ENCODE measurements around the gene H1-8.

H1-8 gene

GRCh38 chr3:129555616-129556357 is 12.8 kb downstream of the H1-8 start:
- no peak overlapping the region for H3K4me3 ChIP-seq (ENCODE audit: low read depth, low read length)

GRCh38 chr3:129556358-129556695 is 13.4 kb downstream of the H1-8 start:
- no peak overlapping the region for H3K4me3 ChIP-seq (ENCODE audit: low read depth, low read length)

DNA sequence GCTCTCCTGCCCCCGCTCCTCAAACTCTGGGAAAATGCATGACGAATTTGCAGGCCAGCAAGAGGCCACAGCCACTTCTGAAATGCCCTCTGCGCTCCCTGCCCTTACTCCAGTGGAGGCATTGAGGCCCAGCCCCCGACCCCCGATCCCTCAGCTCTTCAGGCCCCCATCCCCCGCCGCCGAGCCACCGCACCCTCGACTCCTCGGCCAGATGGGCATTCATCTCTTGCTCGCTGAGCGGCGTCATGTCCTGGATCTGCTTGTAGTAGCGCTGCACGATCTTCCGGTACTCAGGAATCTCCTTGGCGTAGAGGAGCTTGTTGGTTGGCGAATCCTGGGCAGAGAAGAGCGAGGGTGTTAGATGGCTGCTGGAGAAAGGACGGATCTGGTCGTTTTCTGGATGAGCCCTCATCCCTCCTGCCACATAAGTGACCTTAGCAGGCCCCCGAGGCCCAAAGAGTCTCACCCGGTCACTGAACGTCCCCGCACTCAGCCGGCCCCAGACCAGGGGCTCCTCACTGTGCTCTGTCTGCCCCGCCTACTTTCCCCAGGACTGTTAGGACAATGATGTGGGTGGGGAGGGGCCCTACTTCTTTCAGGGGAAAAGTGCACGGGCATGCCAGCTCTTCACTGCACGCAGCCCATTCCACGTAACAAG is 14.0 kb downstream of the H1-8 start:
- H3K4me3 ChIP-seq (ENCODE audit: low read depth, low read length) = no peak overlapping the region

DNA sequence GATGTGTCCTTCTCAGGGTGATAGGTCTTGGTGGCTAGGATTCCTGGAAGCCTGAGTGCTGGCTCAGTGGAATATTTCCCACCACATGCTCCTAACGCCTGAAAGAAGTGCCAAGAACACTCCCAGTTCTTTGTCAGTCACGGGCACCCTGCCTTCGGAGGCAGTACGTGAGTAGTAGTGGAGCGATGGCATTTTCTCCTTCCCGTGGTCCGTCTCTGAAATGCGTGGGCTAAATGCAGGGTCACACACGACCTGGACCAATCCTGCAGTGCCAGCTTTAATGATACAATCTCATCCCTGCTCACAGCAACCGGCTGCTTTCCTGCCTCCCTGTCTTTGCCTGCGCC is 14.5 kb downstream of the H1-8 start:
- H3K4me3 ChIP-seq (ENCODE audit: low read depth, low read length) = no peak overlapping the region

GRCh38 chr3:129558081-129558771 is 15.3 kb downstream of the H1-8 start:
- no peak overlapping the region for H3K4me3 ChIP-seq (ENCODE audit: low read depth, low read length)

GRCh38 chr3:129558772-129559564 is 16.0 kb downstream of the H1-8 start:
- no peak overlapping the region for H3K4me3 ChIP-seq (ENCODE audit: low read depth, low read length)

DNA sequence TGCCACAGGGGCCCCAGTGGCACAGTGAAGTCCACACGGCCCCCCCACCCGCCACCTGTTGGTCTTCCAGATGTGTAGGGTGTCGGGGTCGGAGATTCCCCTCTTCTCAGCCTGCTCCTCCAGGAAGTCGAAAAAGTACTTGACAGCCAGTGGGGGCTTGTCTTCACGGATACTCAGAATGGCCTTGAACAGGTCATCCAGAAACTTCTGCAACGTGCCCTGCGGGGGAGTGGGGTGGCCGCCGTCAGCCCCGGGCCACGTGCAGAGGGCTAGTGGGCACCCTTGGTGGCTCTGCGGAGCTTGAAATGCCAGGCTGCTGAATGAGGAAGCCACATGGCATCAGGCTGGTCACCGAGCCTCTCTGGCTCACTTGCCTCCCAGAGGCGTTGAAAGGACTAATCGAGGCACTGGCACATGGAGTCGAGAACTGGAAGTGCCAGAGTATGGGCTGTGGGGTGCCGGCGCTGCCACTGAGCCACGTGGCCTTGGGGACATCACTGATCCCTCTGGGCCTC is 16.6 kb downstream of the H1-8 start:
- H3K4me3 ChIP-seq (ENCODE audit: low read depth, low read length) = no peak overlapping the region

DNA sequence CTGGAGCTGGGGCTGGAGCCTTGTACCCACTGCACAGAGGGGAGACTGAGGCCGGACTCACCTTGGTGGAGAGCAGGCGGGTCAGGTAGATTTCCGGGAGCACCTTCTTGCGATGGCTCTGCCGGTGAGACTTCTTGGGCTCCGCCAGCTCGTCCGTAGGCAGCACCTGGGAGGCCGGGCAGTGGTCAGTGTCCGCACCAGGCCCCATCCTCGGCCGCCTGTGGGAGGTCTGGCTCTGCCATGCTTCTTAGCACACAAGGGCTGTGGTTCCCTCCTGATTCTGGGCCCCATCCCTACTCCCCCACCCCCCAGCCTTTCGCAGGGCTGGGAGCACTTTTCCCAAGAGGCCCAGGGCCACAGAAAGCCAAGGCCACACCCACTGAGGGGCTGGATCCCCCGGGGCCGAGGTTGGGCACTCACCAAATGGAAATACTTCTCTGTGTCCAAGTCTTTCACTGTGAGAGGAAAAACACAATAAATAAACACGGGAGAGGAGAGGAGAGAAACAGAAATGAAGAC is 17.4 kb downstream of the H1-8 start:
- no peak overlapping the region for H3K4me3 ChIP-seq (ENCODE audit: low read depth, low read length)

DNA sequence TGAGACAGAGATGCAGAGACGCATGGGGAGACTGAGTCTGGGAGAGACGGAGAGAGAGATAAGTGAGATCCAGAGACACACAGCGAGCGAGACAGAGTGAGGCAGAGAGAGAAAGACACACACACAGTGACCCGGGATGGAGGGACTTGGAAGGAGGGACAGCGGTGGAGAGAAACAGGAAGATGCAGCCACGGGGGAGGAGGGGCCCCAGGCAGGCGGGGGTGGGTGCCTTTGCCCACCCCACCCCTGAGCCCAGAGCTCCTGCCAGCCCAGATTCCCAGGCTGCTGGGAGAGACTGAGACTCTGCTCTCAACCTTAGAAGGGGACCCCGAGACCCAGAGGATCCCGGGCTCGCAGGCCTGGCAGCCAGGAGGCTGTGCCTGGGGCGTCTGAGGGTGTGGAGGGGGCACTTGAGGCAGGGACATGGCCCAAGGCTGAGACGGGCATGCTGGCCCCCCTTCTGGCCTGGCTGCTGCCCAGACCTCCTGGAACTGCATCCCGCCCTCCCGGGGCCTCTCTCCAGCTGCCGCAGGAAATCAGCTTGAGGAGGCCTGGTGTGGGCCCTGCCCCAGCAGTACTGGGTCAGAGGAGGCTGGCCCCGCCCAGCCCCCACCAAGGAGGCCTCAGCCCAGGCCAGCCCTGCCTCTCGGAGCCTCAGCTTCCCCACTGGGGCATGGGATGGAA is 18.1 kb downstream of the H1-8 start:
- no peak overlapping the region for H3K4me3 ChIP-seq (ENCODE audit: low read depth, low read length)

DNA sequence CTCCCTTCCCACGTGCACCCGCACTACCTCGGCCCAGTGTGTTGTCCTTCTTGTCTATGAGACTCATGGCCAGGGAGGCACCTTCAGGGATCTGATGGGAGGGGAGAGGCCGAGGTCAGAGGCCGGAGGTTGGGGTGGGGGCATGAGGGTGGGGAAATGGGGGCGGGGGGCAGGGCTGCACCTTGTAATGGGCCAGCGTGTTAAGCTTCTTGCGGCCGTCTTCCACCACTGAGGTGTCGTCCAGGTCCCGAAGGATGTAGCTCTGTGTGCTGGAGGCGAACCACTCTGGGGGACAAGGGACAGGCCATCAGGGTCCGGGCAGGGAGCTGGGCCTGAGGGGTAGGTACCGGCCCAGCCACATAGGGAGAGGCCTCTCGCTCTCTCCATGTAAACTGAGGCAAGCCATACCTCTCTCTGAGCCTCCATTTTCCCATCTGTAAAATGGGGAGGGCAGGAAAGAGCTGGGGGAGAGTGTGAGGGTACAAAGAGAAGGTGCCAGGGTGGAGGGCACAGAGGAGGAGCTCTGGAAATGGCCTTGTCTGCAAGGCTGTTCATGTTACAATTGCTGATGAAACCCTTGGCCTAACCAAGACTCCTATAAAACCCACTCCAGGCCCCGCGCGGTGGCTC is 18.8 kb downstream of the H1-8 start:
- no peak overlapping the region for H3K4me3 ChIP-seq (ENCODE audit: low read depth, low read length)

DNA sequence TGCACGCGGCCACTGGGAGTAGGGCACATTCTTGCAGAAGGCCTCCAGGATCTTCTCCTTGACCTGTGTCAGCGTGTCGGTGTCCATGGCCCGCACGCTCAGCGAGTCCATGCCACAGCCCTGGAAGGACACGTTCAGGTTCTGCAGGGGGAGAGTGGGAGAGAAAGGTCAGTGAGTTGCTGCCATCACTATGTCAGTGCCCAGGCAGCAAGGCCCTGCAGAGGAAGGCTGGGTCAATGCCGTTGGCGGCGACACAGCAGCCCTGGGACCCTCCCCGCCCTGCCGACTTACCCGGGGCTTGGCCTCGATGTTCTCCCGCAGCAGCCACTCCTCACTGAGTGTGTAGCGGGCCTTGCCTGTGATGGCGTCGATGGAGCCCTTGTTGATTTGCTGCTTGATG is 19.8 kb downstream of the H1-8 start:
- H3K4me3 ChIP-seq (ENCODE audit: low read depth, low read length) = no peak overlapping the region

DNA sequence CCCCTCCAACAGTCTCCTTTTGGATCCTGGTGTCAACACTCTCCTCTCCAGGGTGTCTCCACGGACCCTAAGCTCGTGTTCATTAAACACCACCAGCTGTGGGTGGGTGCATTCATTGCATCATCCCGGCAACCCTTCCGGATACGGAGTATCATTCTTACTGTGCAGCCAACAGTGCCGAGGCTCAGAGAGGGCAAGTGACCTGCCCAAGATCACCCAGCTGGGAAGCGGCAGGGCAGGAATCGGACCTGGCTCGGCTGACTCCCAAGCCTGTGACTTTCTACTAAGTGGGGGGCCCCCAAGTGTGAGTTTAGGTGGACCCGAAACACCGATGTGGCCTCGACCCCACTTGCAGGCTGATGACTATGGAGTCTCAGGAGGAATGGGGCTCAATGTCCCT is 20.4 kb downstream of the H1-8 start:
- H3K4me3 ChIP-seq (ENCODE audit: low read depth, low read length) = no peak overlapping the region

- no peak overlapping the region for H3K4me3 ChIP-seq (ENCODE audit: low read depth, low read length)
Observed at GRCh38 chr3:129563850-129564535, 21.0 kb downstream of the H1-8 start.

DNA sequence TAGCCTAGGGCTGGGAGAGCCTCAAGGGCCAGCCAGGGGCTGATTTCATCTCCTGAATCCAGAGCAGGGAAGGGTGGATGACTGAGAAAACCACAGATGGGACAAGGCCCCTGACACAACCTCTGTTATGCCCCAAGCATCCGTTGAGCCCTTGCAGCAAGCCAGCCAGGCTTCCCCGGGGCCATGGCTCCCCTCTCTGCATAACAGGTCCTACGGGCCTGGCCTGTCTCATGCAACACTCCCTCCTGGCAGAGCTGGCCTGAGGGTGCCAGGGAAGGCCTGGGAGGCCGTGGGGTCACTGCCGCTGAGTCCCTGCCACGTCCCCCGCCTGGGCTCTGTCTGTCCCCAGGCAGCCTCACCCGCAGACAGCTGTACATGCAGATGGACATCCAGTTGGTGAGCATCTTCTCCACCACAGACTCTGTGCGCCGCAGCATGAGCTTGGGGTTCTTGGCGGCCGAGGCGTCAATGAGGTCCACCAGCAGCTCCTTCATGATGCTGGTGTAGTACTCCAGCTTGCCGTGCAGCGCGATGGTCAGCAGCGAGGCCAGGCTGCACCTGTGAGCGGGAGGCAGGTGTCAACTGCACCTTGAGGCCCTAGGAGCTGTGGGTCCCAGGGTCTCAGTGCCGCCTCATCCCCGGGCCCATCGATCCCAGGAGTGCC is 22.1 kb downstream of the H1-8 start:
- no peak overlapping the region for H3K4me3 ChIP-seq (ENCODE audit: low read depth, low read length)

DNA sequence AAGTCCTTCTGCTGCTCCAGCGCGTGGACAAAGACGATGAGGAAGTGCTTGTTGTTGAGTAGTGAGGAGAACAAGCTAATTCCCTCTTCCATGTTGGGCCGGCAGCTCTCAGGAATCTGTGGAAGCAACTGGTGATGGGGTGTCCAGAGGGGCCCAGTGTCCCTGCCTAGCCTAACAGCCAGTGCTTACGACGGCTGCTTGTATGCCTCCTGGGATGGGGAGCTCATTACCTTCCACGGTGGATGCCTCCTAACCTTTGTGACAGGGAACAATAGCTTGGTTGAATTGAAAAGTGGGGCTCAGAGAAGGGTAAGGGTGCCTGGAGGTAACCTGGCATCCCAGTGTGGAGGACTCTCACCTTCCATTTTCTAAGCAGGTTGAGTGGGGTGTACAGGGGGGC is 22.9 kb downstream of the H1-8 start:
- H3K4me3 ChIP-seq (ENCODE audit: low read depth, low read length) = no peak overlapping the region

DNA sequence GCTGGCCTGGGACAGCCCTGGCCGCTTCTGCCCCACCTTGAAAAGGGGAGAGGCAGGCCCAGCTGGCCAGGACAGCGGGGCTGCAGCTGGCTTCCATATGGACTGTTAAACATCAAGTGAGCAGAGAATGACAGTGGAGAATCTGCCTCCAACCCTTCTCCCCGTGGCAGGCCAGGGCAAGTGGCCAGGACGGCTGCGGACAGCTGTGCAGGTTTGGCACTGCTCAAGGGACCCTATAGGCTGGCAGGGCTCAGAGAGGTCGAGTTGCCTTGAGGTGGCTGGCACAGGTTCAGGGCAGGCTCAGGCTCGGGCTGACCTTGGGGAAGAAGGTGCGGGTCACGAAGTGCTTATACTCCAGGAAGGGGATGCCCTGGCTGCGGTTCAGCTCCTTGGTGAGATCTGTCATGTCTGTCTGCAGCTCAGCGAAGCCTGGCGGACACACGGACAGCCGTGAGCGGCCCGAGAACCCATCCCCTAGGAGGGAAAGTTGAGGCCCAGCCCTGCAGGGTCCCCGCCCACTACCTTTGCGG is 24.3 kb downstream of the H1-8 start:
- H3K4me3 ChIP-seq (ENCODE audit: low read depth, low read length) = no peak overlapping the region

GRCh38 chr3:129567939-129568338 is 25.0 kb downstream of the H1-8 start:
- H3K4me3 ChIP-seq (ENCODE audit: low read depth, low read length) = no peak overlapping the region

- H3K4me3 ChIP-seq (ENCODE audit: low read depth, low read length) = no peak overlapping the region
Observed at GRCh38 chr3:129569856-129570255, 26.9 kb downstream of the H1-8 start.
